ENCODE results near the gene FGD2.

Gene FGD2

DNA sequence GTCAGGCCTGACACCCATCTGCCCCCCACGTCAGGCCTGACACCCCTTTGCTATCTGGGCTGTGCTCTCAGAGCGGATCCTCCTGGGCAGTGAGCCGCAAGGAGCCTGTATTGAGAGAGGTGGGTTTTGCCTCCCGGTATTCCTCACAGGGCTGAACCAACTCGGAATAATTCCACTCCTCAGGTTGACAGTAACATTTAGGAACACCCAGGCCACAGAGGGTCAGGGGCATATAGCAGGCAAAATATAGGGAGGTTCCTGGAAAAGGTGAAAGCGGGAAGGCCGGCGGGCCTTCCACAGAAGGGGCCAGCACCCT is 6.8 kb upstream of the FGD2 start:
- DNase-seq, result no peak

DNA sequence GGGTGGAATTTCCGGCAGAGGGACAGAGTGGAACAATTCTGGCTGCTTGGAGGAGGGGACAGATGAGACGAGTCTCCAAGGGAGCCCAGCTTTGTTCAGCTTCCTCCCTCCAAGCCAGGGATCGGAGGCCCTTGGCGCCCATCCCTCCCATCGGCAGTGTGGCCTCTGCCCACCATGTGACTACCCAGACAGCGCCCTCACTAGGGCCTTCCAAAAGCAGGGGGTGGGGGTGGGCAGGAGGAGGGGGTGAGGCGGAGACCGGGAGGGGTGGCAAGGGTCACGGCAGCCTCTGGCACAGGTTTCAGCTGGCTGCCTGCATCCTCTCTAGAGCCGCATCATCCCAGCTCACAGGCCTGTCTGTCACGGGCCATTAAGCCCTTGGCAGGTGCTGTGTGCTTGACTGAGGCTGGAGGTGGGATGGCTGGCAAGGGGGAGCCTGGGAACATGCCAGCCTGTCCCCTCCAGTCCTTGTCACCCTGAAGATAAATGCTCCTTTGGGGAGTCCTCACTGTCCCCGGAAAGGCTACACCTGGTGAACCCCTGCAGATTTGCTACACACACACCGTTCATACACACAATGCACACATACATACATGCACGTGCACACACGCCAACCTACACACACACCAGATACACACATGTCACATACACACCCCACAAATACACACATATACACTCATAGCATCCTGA is 6.2 kb upstream of the FGD2 start:
- DNase-seq, result no peak

DNA sequence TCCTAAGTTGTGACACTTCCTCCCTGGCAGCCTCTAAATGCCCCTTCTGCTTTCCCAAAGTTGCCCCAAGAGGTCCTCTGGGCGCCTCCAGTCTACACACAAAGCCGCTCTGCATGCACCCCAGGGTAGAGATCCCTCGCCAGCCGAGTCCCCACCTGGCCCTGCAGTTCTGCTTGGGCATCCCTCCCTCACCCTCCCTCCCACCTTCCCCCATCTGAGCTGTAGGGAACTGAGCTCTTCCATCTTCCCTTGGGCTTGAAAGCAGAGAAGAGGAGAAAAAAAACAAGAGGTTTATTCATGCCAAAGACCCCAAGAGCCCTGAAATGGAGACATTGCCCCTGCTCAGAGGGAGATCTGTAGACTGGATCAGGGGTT is 5.7 kb upstream of the FGD2 start:
- no peak for DNase-seq

DNA sequence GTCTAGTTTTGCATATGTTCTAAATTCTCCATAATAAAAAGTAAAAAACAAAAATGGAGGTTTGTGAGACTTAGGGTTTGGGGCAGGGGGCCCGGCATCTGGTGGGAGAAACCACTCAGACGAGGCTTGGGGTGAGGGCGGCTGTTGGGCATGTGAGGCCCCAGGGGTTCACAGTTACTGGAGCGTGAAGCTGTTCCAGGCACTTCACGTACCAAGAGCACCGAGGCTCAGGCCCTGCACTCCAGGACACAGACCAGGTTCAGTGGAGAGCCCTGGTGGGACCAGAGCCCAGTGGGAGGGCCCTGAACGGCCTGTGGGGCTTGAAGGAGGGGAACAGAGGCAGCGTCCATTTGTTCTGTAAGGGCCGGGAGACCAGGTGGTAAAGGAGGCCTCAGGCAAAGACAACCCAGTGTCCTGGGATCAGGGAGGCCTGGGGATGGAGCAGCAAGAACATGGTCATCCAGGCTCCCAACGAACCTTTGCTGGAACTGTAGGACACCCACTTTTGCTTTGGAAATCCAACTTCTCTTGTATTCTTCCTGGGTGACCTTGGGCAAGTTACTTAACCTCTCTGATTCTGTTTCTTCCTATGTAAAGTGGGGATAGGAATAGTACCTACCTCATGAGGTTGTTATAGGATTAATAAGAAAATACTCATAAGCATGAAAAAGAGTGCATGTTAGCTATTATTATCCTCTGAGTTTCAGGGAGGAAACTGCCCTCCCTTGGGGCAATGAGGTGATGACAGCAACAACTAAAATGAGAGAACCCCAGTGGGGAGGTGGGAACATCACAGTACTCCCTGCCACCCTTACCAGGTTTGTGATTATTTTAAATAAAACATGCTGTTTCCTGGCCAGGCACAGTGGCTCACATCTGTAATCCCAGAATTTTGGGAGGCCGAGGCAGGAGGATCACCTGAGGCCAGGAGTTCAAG is 1.1 kb upstream of the FGD2 start:
- no peak for DNase-seq

DNA sequence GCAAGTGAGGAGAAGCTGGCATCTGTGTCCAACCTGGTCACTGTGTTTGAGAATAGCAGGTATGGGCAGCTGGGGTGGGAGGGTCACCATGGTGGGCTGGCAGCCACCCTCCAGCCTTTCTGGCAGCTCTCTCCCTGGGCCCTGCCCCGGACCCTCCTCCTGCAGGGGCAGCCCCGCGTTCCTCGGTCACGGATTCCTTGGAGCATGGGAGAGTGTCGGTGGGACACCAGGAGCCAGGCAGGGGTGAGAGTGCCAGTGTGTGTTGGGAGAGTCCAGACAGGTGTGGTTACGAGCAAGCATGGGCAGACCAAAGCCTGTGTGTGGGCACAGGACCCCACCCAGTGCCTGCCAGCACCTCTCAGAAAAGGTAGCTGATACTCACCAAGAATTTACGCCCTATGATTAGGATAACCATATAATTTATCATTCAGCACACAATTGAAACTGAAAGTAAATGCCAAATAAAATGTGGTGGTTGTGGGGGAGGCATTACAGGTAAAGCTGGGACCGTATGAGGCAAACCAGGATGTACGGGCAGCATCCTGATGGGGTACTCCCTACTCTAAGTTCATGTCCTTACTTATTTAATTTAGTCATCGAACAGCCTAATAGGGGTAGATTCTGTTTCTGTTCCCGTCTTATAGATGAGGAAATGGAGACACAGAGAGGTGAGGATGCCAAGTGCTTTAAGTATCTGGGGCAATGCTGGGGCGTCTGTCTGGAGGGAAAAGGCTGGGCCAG is 542 bp downstream of the FGD2 start:
- DNase-seq, result no peak

GRCh38 chr6:37006793-37007339 is 1.4 kb downstream of the FGD2 start:
- no peak for DNase-seq

DNA sequence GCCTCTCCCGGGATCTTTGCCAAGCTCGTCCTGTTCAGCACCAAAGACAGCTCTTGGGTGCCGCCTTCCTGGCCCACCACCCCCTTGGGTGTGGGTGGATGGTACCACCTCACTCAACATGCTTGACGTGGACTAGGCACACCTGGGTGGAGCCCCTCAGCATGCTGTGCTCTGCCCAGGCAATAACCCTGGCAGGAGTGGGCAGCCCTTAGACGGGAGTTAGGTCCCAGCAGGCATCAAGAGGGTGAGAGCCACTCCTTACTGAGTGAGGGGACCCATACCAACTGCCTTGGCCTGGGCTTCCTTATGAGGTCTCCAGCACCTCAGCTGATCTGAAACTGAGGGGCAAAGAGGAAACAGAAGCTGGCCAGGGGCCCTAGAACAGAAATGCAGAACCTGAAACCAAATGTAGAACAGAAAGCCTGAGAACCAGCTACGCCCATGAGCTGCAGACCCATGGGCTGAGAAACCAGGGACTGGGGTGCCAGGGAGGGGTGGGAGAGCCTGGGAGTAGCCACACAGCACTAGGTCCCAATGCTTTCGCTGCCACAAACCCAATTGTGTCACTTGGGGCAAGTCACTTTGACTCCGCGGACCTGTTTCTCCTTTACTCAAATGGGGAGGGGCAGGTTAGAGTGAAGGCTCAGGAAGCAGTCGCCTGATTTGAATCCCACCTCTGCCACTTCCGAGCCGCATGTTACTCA is 2.0 kb downstream of the FGD2 start:
- no peak for DNase-seq

GRCh38 chr6:37008484-37009465 is 3.3 kb downstream of the FGD2 start:
- DNase-seq, result no peak

GRCh38 chr6:37010402-37010892 is 5.0 kb downstream of the FGD2 start:
- DNase-seq, result no peak

GRCh38 chr6:37011656-37012378 is 6.4 kb downstream of the FGD2 start:
- no peak for DNase-seq

GRCh38 chr6:37013516-37014491 is 8.3 kb downstream of the FGD2 start:
- DNase-seq, result no peak

DNA sequence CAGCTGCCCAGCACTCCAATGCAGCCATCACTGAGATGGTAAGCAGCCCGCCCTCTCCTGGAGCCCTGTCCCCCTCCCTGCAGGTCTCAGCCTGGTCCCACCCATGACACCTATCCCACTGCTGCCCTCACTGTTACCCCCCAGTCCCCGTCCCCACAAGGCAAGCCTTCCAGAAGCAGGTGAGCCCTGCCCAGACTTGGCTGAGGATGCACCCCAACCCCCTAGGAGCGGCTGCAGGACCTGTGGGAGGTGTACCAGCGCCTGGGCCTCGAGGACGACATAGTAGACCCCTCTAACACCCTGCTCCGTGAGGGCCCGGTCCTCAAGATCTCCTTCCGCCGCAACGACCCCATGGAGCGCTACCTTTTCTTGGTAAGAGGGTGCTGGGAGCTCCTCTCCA is 9.2 kb downstream of the FGD2 start:
- no peak for DNase-seq

DNA sequence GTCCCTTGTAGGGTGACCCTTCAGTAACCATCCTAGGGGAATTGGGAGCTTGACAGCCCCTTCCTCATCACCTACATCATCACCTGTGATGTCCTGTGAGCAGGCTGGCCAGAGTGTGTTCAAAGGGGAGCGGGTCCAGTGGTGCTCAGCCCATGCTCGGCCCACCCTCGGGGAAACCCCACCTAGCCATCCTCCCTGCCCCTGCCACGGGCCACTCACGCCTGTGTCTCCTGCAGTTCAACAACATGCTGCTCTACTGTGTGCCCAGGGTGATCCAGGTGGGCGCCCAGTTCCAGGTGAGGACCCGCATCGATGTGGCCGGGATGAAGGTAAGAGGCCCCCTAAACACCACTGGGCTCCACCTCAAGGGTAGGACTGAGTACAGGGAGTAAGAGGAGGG is 10.1 kb downstream of the FGD2 start:
- no peak for DNase-seq

DNA sequence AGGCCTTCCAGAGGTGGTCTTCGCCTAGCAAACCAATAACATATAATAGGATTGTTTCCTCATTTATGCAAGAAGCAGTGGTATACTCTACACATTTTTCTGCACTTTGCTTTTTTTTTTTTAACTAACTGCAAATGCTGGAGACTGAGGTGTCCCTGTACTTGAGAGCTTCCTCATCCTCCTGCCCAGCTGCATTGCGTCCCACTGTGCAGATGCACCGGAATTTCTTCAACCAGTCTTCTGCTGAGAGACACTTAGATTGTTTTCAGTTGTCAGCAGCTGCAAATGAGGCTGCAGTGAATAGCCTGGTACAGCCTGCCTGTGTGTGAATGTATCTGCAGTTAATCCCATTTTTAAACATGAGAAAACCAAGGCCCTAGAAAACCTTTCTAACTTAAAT is 11.5 kb downstream of the FGD2 start:
- DNase-seq, result no peak

DNA sequence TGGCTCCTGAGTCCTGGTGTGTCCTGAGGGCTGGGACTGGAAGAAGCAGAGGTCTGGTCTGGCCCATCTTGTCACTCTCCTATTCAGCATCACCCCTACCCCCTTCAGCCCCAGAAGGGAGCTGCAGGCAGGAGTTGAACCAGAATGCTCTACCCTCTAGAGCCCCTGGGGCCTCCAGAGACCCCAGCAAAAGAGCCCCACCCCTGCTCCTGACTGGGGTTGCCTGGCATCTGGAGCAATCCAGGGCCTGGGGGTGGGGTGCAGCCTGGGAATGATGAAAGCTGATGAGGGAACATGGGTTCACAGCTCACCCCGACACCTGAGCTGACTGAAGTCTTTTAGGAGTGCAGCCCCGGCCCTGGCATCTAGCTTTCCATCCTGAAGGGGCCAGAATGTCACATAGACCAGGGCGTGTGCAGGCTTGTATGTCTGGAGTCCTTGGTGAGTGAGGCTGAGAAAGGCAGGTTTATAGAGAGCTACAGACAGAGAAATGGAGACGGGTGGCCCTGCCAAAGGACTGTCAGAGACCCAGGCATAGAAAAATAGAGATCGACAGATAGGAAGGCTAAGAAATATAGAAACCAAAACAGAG is 12.2 kb downstream of the FGD2 start:
- no peak for DNase-seq

DNA sequence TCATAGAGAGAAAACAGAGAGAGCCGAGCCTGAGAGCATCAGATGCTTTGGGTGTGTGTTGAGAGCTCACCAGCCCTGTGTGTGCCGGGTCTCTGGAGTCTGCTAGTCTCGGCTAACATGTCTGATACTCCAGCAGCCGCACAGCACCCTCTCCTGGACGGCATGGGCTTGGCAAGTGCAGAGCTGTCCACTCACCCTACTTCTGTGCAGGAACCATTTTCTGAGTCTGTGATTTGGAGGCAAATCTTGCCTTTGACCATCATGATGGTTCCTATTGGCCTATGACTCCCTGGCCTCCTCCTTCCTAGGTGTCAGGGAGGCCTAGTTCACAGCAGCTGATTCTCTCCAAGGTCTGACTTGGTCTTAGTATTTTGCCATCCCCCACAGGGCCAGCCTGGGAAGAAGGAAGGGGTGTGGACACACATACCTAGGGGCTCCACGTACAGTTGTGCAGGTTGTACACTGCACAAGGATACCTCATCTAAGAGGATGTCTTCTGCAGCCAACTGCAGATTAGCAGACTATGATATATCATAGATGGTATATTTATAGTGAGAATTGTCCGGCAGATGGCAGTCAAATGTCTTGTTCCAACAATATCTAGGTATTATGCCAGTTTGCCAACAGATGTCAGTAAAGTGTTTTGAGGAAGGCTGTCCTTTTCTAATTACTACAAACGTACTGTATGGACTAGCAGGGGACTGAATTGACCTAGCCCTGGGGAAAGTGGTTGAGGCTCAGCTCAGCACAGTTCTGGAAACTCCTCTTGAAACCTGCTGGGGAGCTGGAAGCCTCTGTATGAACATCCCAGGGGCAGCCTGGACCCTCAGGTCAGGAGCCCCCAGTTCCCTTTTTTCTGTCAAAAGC is 13.0 kb downstream of the FGD2 start:
- DNase-seq, result peak; percentile 80

- no peak for DNase-seq
Observed at GRCh38 chr6:37019065-37019450, 13.6 kb downstream of the FGD2 start.

- DNase-seq, result no peak
Observed at GRCh38 chr6:37020381-37020780, 14.9 kb downstream of the FGD2 start.
